Measurements from ENCODE around the gene PDZRN3. TPM values are rescaled to one million over a fixed set of nuclear protein-coding genes. Genes with fewer than 3 reads are reported as not detected.
A peak's percentile ranks its signal among the peaks of the same experiment; 100 is the strongest.

Gene PDZRN3
- total RNA-seq, 1 donor from 2014 or later: 16.0 TPM

DNA sequence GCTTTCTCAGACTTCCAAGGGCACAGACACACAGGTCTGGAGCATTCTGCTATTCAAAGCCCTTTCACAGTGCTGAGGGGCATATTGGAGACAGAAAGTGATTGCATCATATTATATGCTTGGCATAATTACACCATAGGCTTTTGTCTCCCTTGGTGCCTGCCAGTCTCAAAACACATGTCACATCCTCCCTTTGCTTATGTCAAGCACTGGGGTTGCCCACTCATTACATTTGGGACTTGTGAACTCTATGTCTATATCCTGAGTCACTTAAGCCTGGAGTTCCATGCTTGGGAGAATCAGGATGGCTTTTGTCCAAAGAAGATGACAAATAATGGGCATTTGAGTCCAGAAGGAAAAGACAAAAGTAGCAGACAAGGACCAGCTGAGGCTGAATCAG lies 12.3 kb upstream of the PDZRN3 start:
- TF ChIP-seq, protein P1, sequence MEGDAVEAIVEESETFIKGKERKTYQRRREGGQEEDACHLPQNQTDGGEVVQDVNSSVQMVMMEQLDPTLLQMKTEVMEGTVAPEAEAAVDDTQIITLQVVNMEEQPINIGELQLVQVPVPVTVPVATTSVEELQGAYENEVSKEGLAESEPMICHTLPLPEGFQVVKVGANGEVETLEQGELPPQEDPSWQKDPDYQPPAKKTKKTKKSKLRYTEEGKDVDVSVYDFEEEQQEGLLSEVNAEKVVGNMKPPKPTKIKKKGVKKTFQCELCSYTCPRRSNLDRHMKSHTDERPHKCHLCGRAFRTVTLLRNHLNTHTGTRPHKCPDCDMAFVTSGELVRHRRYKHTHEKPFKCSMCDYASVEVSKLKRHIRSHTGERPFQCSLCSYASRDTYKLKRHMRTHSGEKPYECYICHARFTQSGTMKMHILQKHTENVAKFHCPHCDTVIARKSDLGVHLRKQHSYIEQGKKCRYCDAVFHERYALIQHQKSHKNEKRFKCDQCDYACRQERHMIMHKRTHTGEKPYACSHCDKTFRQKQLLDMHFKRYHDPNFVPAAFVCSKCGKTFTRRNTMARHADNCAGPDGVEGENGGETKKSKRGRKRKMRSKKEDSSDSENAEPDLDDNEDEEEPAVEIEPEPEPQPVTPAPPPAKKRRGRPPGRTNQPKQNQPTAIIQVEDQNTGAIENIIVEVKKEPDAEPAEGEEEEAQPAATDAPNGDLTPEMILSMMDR (IDR thresholded peaks at IDR 0.05): no peak
- Histone ChIP-seq H3K4me1 (no peaks in the 10 kb centered on the region), H3K9me3 (no peaks in the 10 kb centered on the region), H3K27ac (no peak overlapping the region), H3K36me3 (no peaks in the 10 kb centered on the region), H3K4me3 (no peak overlapping the region), H3K27me3 (ENCODE audit: low read depth) (no peaks in the 10 kb centered on the region)
- intact Hi-C loops (cut with DNase I): no loop called here
- DNase-seq (no peak), ATAC-seq (no peak)

DNA sequence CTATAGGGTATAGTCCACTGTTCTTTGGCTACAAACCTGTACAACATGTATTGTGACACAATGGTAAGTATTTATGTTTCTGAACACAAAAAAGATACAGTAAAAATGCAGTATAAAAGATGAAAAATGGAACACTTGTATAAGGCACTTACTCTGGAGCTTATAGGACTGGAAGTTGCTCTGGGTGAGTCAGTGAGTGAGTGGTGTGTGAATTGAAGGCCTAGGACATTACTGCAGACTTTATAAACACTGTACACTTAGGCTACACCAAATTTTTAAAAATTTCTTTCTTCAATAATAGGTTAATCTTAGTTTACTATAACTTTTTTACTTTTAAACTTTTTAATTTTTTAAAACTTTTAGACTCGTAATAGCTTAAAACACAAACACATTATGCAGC lies 10.5 kb upstream of the PDZRN3 start:
- ATAC-seq (no peak), DNase-seq (no peak)
- Histone ChIP-seq H3K36me3 (no peaks in the 10 kb centered on the region), H3K4me1 (no peaks in the 10 kb centered on the region), H3K27ac (no peak overlapping the region), H3K9me3 (no peaks in the 10 kb centered on the region), H3K27me3 (ENCODE audit: low read depth) (no peaks in the 10 kb centered on the region), H3K4me3 (no peak overlapping the region)
- intact Hi-C loops (cut with DNase I): no loop called here
- TF ChIP-seq, protein P1 (IDR thresholded peaks at IDR 0.05): no peak

DNA sequence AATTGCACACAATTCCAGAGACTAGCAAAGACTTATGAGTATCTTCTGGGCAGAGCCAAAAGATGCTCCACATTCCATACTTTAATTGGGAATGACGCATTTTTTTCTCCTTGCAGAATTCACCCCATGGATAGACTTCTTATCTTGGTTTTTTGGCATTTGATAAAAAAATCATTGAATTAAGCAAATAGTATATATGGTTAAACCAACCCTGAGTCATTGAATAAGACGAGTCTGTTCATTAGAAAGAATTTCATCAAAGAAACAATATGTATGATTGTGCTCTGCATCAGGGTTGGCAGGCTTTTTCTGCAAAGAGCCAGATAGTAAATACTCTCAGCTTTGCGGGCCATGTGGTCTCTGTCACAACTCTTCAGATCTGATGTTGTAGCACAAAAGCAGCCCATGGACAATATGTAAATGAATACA lies 9.2 kb upstream of the PDZRN3 start:
- Histone ChIP-seq H3K4me3 (no peak overlapping the region), H3K27me3 (ENCODE audit: low read depth) (no peaks in the 10 kb centered on the region), H3K9me3 (no peaks in the 10 kb centered on the region), H3K36me3 (no peaks in the 10 kb centered on the region), H3K4me1 (no peaks in the 10 kb centered on the region), H3K27ac (no peak overlapping the region)
- TF ChIP-seq, protein P1 (IDR thresholded peaks at IDR 0.05): no peak
- intact Hi-C loops (cut with DNase I): no loop called here
- ATAC-seq (no peak), DNase-seq (no peak)

DNA sequence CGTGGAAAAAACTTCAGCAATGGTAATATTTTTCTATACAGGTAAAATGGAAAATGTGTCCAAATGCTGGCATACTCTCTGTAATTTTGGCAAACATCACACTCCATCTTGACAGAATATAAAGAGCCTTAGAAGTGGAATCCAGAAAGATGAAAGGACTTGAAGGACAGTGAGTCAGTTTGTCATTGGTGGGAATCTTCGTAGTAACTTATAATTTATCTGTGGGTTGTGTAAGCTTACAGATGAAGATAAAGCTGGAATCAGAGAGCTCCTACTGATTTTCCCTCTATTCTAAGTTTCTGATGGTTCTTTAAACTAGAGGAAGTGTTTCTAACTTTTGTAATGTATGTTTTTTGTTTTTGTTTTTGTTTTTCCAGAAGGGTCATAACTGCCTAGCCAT lies 8.7 kb upstream of the PDZRN3 start:
- intact Hi-C loops (cut with DNase I): no loop called here
- H3K27ac ChIP-seq: no peak overlapping the region
- H3K27me3 ChIP-seq (ENCODE audit: low read depth): no peaks in the 10 kb centered on the region
- no peaks in the 10 kb centered on the region for H3K9me3 ChIP-seq
- H3K4me3 ChIP-seq: no peak overlapping the region
- TF ChIP-seq, protein P1 (IDR thresholded peaks at IDR 0.05): no peak
- ATAC-seq (no peak), DNase-seq (no peak)
- H3K36me3 ChIP-seq: no peaks in the 10 kb centered on the region
- H3K4me1 ChIP-seq: no peaks in the 10 kb centered on the region

DNA sequence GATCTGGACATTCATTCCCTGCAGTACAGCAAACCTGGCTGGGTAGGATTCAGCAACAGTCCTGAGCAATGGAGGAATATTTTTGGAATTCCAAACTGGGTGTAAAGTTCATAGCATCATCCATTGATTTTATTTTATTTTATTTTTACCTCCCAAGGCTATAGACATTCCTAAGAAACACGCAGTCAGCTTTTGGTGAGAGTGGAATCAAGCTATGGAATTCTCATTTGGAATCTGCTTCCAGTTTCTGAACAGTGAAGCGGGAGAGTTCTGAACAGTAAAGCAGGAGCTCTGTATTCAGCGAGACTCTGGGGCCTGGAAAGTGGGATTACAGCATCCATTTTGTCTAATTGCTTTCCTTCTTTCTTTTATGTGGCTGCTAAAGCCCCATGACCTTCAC lies 1.4 kb upstream of the PDZRN3 start:
- H3K9me3 ChIP-seq: no peaks in the 10 kb centered on the region
- no peak overlapping the region for H3K27ac ChIP-seq
- peaks cover 27% of the 10 kb centered on the region for H3K27me3 ChIP-seq (ENCODE audit: low read depth)
- peak overlapping the region; percentile 58 for H3K4me3 ChIP-seq
- intact Hi-C loops (cut with DNase I): no loop called here
- H3K4me1 ChIP-seq: no peaks in the 10 kb centered on the region
- TF ChIP-seq, protein P1 (IDR thresholded peaks at IDR 0.05): no peak
- DNase-seq: no peak
- no peak for ATAC-seq
- H3K36me3 ChIP-seq: no peaks in the 10 kb centered on the region
